Hepatocyte (in vitro differentiated cells): Measurements from ENCODE around the gene CISD2. TPM values are rescaled to one million over a fixed set of nuclear protein-coding genes. Genes with fewer than 3 reads are reported as not detected.

Experiments used
- DNase-seq: peaks from one replicate; pipeline ENCODE4 v3.0.0-alpha.2; 2016; ENCODE audit warnings: low spot score
- H2AFZ ChIP-seq: fragments of 200-600 bp; sonication (generic); 2 replicates; pipeline ENCODE4 v1.6.0; 2016; ENCODE audit warnings: antibody characterized with exemption, mild to moderate bottlenecking
- H3K27ac ChIP-seq: fragments of 200-600 bp; sonication (generic); 2 replicates; pipeline ENCODE4 v1.5.1; 2016; ENCODE audit warnings: mild to moderate bottlenecking
- H3K27me3 ChIP-seq: fragments of 200-600 bp; sonication (generic); 2 replicates; pipeline ENCODE4 v1.6.1; 2016
- H3K36me3 ChIP-seq: fragments of 200-600 bp; sonication (generic); replicated peaks from 2 replicates; pipeline ENCODE4 v1.5.1; 2016; ENCODE audit warnings: low read depth; ENCODE audit not compliant: insufficient read depth
- H3K4me1 ChIP-seq: fragments of 200-600 bp; sonication (generic); 2 replicates; pipeline ENCODE4 v1.5.1; 2016; ENCODE audit warnings: mild to moderate bottlenecking, moderate library complexity; ENCODE audit not compliant: insufficient read depth
- H3K4me2 ChIP-seq: fragments of 200-600 bp; sonication (generic); 2 replicates; pipeline ENCODE4 v1.6.0; 2016
- H3K4me3 ChIP-seq: fragments of 200-600 bp; sonication (generic); 2 replicates; pipeline ENCODE4 v1.5.1; 2016; ENCODE audit warnings: mild to moderate bottlenecking
- H3K79me2 ChIP-seq: fragments of 200-600 bp; sonication (generic); 2 replicates; pipeline ENCODE4 v1.6.0; 2017; ENCODE audit warnings: mild to moderate bottlenecking
- H3K9me2 ChIP-seq: fragments of 200-600 bp; sonication (generic); replicated peaks from 2 replicates; pipeline ENCODE4 v1.6.0; 2017; ENCODE audit warnings: mild to moderate bottlenecking; ENCODE audit not compliant: insufficient read depth
- H3K9me3 ChIP-seq: fragments of 200-600 bp; sonication (generic); 2 replicates; pipeline ENCODE4 v1.5.1; 2016; ENCODE audit warnings: low read depth, mild to moderate bottlenecking
- H4K20me1 ChIP-seq: fragments of 200-600 bp; sonication (generic); 2 replicates; pipeline ENCODE4 v1.6.0; 2016; ENCODE audit warnings: mild to moderate bottlenecking; ENCODE audit not compliant: insufficient read depth, poor library complexity, severe bottlenecking
- EZH2 ChIP-seq: fragments of 200-600 bp; sonication (generic); IDR thresholded peaks from 2 replicates; pipeline ENCODE4 v1.6.1; 2016; ENCODE audit warnings: antibody characterized with exemption, mild to moderate bottlenecking, borderline replicate concordance
- EZH2phosphoT487 ChIP-seq: fragments of 200-600 bp; sonication (generic); IDR thresholded peaks from one replicate; pipeline ENCODE4 v1.6.1; 2018; ENCODE audit warnings: antibody characterized with exemption, mild to moderate bottlenecking, low read depth, moderate library complexity; ENCODE audit not compliant: unreplicated experiment, severe bottlenecking
- WGBS: methylation state at CpG from one replicate; pipeline ENCODE4 v1.1.6; 2016; ENCODE audit warnings: low lambda C conversion rate; ENCODE audit errors: missing lambda C conversion rate; 5-methylcytosine and 5-hydroxymethylcytosine counted together
- polyA plus RNA-seq: library from polyadenylated mRNA; unstranded; fragments of >200 nt; fragmentation: Nextera tagmentation; extraction: Ambion mirVana; gene quantifications from 2 replicates; pipeline ENCODE4 v1.2.1, GENCODE V29; 2016
- total RNA-seq: library from RNA; depleted of rRNA; stranded (reverse); fragments of >200 nt; gene quantifications from 2 replicates; pipeline ENCODE4 v1.2.3, GENCODE V29; 2014
- TF ChIP-seq, protein P1 (sequence below): fragments of 200-600 bp; sonication (generic); IDR thresholded peaks from 2 replicates; pipeline ENCODE4 v1.5.1; 2016; ENCODE audit warnings: antibody characterized with exemption, mild to moderate bottlenecking; ENCODE audit not compliant: poor library complexity

The CISD2 gene
- total and polyA plus RNA-seq, 2 experiments from 2014 or later: 58.4 to 76.7 TPM

DNA sequence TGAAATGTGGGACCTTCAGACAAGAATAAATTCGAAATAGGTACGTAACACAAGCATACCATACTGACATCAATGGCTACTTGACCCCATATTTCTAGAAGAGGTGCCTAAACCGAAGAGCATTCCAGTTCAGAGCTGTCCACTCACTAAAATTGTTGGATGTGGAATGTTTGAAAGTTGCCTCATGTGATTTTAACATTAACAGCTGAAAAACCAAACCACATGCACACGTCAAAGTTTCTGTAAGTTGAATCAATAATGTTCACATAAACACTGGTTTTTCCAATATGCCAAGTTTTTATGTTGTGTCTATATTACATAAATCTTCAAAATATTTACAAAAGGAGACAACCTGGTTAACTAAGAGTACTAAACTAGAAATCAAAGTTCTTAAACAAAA is 44.9 kb upstream of the CISD2 start:
- Histone ChIP-seq H3K4me3 (peak overlapping the region; percentile 74), H3K9me3 (no peaks in the 10 kb centered on the region), H3K36me3 (no peaks in the 10 kb centered on the region), H3K4me1 (peaks cover 34% of the 10 kb centered on the region), H3K27ac (peak overlapping the region; percentile 100), H3K79me2 (peaks cover 77% of the 10 kb centered on the region), H4K20me1 (peaks cover 76% of the 10 kb centered on the region), H2AFZ (no peak overlapping the region), H3K4me2 (peak overlapping the region; percentile 83), H3K9me2 (no peaks in the 10 kb centered on the region), H3K27me3 (no peaks in the 10 kb centered on the region)
- WGBS: 63% methylated on average over 4 of the region's 4 CpGs
- no peak for DNase-seq
- TF ChIP-seq EZH2 (no peak), EZH2phosphoT487 (no peak)
- TF ChIP-seq, protein P1, sequence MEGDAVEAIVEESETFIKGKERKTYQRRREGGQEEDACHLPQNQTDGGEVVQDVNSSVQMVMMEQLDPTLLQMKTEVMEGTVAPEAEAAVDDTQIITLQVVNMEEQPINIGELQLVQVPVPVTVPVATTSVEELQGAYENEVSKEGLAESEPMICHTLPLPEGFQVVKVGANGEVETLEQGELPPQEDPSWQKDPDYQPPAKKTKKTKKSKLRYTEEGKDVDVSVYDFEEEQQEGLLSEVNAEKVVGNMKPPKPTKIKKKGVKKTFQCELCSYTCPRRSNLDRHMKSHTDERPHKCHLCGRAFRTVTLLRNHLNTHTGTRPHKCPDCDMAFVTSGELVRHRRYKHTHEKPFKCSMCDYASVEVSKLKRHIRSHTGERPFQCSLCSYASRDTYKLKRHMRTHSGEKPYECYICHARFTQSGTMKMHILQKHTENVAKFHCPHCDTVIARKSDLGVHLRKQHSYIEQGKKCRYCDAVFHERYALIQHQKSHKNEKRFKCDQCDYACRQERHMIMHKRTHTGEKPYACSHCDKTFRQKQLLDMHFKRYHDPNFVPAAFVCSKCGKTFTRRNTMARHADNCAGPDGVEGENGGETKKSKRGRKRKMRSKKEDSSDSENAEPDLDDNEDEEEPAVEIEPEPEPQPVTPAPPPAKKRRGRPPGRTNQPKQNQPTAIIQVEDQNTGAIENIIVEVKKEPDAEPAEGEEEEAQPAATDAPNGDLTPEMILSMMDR: no peak

DNA sequence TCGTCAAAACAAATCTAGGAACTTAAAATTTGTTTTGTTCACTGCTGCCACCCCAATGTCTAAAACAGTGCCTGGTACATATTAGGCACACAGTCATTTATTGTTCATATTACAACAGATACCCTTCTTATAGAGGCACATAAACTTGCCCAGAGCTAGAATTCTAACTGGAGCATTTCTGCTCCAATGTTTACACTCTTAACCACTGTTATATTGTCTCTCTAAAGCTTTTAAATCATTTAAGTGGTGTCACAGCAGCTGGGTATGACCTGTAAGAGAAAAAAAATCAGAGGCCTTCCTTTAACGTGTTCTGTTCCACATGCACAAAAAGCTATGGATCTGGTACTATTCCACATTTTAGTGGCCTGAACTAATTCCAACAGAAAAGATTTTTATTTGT is 44.4 kb upstream of the CISD2 start:
- Histone ChIP-seq H4K20me1 (peaks cover 71% of the 10 kb centered on the region), H3K4me3 (peak overlapping the region; percentile 74), H3K9me3 (no peaks in the 10 kb centered on the region), H3K27me3 (no peaks in the 10 kb centered on the region), H3K79me2 (peaks cover 73% of the 10 kb centered on the region), H3K36me3 (no peaks in the 10 kb centered on the region), H2AFZ (no peak overlapping the region), H3K9me2 (no peaks in the 10 kb centered on the region), H3K27ac (peak overlapping the region; percentile 100), H3K4me2 (peak overlapping the region; percentile 83), H3K4me1 (peaks cover 34% of the 10 kb centered on the region)
- TF ChIP-seq EZH2phosphoT487: no peak
- TF ChIP-seq, protein P1: no peak
- TF ChIP-seq EZH2: no peak
- WGBS: 29% methylated on average over 2 of the region's 2 CpGs
- no peak for DNase-seq

DNA sequence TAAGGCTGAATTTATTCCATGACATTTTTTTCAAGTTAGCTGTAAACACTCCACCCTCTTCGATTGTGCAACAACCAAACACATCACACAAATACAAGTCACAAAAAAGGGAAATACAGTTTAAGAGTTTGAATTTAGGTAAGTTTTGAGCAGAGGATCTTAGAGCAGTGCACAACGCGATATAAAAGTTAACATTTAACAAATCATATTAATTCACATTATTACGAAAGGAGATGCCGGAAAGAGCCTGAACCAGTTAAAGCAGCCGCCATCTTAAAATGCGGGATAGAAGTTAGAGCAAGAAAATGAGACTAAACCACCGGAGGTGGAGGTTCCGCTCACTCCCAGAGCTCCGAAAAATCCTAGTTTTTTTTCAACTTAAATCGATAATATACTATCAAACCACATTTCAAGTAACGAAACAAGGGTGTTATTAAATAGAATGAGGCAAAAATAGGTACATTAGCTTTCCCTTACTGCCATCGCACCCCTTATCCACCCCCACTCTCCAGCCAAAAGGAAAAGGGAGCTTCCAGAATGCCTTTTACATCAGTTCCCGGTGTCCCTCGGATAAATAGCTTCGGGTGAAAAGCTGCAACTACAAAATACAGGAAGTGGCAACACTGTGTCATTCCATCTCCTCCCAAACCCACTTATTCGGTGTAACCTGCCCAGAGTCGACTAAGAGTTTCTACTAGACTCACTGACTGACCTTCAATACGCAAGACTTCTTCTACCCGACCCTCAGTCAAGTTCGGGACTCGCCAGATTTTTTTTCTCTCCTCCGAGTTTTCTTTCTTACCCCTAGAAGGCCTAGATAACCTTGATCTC is 43.3 kb upstream of the CISD2 start:
- WGBS: 2% methylated on average over 23 of the region's 23 CpGs
- Histone ChIP-seq H3K36me3 (no peaks in the 10 kb centered on the region), H3K4me1 (peaks cover 26% of the 10 kb centered on the region), H3K4me3 (peak overlapping the region; percentile 74), H3K27ac (peak overlapping the region; percentile 100), H3K9me3 (no peaks in the 10 kb centered on the region), H2AFZ (no peak overlapping the region), H4K20me1 (peaks cover 60% of the 10 kb centered on the region), H3K9me2 (no peaks in the 10 kb centered on the region), H3K27me3 (no peaks in the 10 kb centered on the region), H3K4me2 (peak overlapping the region; percentile 83), H3K79me2 (peaks cover 73% of the 10 kb centered on the region)
- peak; percentile 51 for DNase-seq
- TF ChIP-seq, protein P1: no peak
- TF ChIP-seq EZH2phosphoT487 (no peak), EZH2 (no peak)
